Endothelial cell of umbilical vein (primary cell): ENCODE data around the gene TRIM37. TPM values are rescaled to one million over a fixed set of nuclear protein-coding genes. Genes with fewer than 3 reads are reported as not detected.

Experiments
- BruUV-seq: library from RNA; stranded (reverse); fragments of 400-500 nt; replicated peaks from 2 replicates; lab custom pipeline; 2021; lab: Mats Ljungman, UMichigan
- CTCF ChIA-PET: fragments of 300-600, 350-600 bp; sonication (Branson Sonifier 250); formaldehyde crosslinking; loops from one replicate; lab custom pipeline; 2021; ENCODE audit warnings: antibody characterized with exemption, inconsistent platforms; lab: Charles Lee
- POLR2A ChIA-PET: fragments of 300-600, 350-600 bp; sonication (Branson Sonifier 250); formaldehyde crosslinking; loops from one replicate; lab custom pipeline; 2021; ENCODE audit warnings: antibody characterized with exemption, inconsistent platforms; lab: Charles Lee
- DNase-seq: peaks from one replicate; pipeline ENCODE4 v3.0.0-alpha.2; 2011; ENCODE audit warnings: low read depth, low spot score
- FAIRE-seq: peaks from 2 replicates; lab custom pipeline; 2011; peaks lifted over from hg19 to GRCh38; lab: Jason Lieb, UNC
- H2AFZ ChIP-seq: 2 replicates; pipeline ENCODE4 v1.6.0; 2012; ENCODE audit warnings: low read depth, low read length, control low read depth, inconsistent platforms
- H3K27ac ChIP-seq: 2 replicates; pipeline ENCODE4 v1.5.1; 2011; ENCODE audit warnings: low read depth, mild to moderate bottlenecking, control low read depth, low read length, moderate library complexity; ENCODE audit not compliant: insufficient read depth
- H3K27me3 ChIP-seq, 2 experiments: 2 replicates each; pipeline versions ENCODE4 v1.6.0 to v1.6.1; 2011; ENCODE audit warnings: low read length in 2 of 2, mixed read lengths in 1 of 2; ENCODE audit not compliant: control insufficient read depth in 2 of 2, insufficient read depth in 2 of 2
- H3K36me3 ChIP-seq, 2 experiments: 2 replicates in 1 of 2; 3 replicates in 1 of 2; pipeline ENCODE4 v1.5.1; 2011; ENCODE audit warnings: low read length in 2 of 2, mild to moderate bottlenecking in 1 of 2, moderate library complexity in 1 of 2; ENCODE audit not compliant: control insufficient read depth in 2 of 2, insufficient read depth in 2 of 2; ENCODE audit errors: extremely low read depth in 1 of 2
- H3K4me1 ChIP-seq: 3 replicates; pipeline ENCODE4 v1.5.1; 2011; ENCODE audit warnings: mild to moderate bottlenecking, low read length; ENCODE audit not compliant: control insufficient read depth, insufficient read depth; ENCODE audit errors: extremely low read depth
- H3K4me2 ChIP-seq: 2 replicates; pipeline ENCODE4 v1.6.1; 2011; ENCODE audit warnings: low read length, control low read depth, mixed read lengths; ENCODE audit not compliant: insufficient read depth
- H3K4me3 ChIP-seq, 3 experiments: fragments of 200-600 bp in 1 of 3; sonication (generic), shearing (Covaris generic) in 1 of 3; replicated peaks in 1 of 3; 2 replicates each; pipeline ENCODE4 v1.5.1; 2011 to 2016; ENCODE audit warnings: control low read depth in 3 of 3, low read length in 3 of 3, mild to moderate bottlenecking in 2 of 3, inconsistent platforms in 1 of 3, low read depth in 1 of 3, moderate library complexity in 1 of 3; ENCODE audit not compliant: insufficient read depth in 1 of 3
- H3K79me2 ChIP-seq: 2 replicates; pipeline ENCODE4 v1.6.0; 2012; ENCODE audit warnings: low read length, inconsistent platforms; ENCODE audit not compliant: control insufficient read depth, insufficient read depth
- H3K9ac ChIP-seq: replicated peaks from 2 replicates; pipeline ENCODE3; 2011; ENCODE audit warnings: low read length, control low read depth; ENCODE audit not compliant: insufficient read depth; ENCODE audit errors: extremely low read depth
- H3K9me1 ChIP-seq: replicated peaks from 3 replicates; pipeline ENCODE4 v1.6.0; 2011; ENCODE audit warnings: mild to moderate bottlenecking, low read length; ENCODE audit not compliant: control insufficient read depth, insufficient read depth; ENCODE audit errors: extremely low read depth
- H3K9me3 ChIP-seq: replicated peaks from 2 replicates; pipeline ENCODE4 v1.5.1; 2012; ENCODE audit warnings: low read length, inconsistent platforms; ENCODE audit not compliant: control insufficient read depth, insufficient read depth
- H4K20me1 ChIP-seq: replicated peaks from 2 replicates; pipeline ENCODE3; 2011; ENCODE audit warnings: mild to moderate bottlenecking, low read length; ENCODE audit not compliant: control insufficient read depth, insufficient read depth; ENCODE audit errors: extremely low read depth
- EZH2 ChIP-seq: IDR thresholded peaks from 2 replicates; pipeline ENCODE4 v1.6.1; 2012; ENCODE audit warnings: borderline replicate concordance, low read depth, mild to moderate bottlenecking, moderate library complexity, low read length, inconsistent platforms; ENCODE audit not compliant: severe bottlenecking
- FOS ChIP-seq: IDR thresholded peaks from 2 replicates; pipeline ENCODE4 v1.6.1; 2011; ENCODE audit warnings: mild to moderate bottlenecking, low read length, moderate library complexity, borderline replicate concordance; ENCODE audit not compliant: insufficient read depth
- dilution Hi-C: fragments of 300-500 bp; cut with MboI; formaldehyde crosslinking; loops from one replicate; pipeline ENCODE4 v1.15.0; 2019; ENCODE audit warnings: low sequenced_read_pairs; ENCODE audit not compliant: extremely low pct_ligation_motif_present
- intact Hi-C: fragments of 100-400 bp; cut with micrococcal nuclease; formaldehyde crosslinking; loops from one replicate; pipeline ENCODE4 v1.10.0; 2022
- polyA plus RNA-seq, 4 experiments: library from polyadenylated mRNA; depleted of rRNA in 3 of 4; stranded (reverse) in 3 of 4; unstranded in 1 of 4; fragments of >200 nt; gene quantifications; 2 replicates each; pipeline versions ENCODE4 v1.2.1 to v1.2.3, GENCODE V29; 2011 to 2012; ENCODE audit warnings: missing spikeins in 1 of 4
- total RNA-seq: library from RNA; stranded (reverse); gene quantifications from 2 replicates; pipeline ENCODE4 v1.2.3, GENCODE V29; 2021
- TF ChIP-seq, protein P1 (sequence below): IDR thresholded peaks from 2 replicates; pipeline ENCODE4 v1.6.1; 2011; ENCODE audit not compliant: insufficient read depth, insufficient read length

Gene TRIM37
- total and polyA plus RNA-seq, 2 donors (not counting 3 experiments of a cell fraction or from before 2014, with no cell fraction given) = 18.8 to 41.9 TPM

DNA sequence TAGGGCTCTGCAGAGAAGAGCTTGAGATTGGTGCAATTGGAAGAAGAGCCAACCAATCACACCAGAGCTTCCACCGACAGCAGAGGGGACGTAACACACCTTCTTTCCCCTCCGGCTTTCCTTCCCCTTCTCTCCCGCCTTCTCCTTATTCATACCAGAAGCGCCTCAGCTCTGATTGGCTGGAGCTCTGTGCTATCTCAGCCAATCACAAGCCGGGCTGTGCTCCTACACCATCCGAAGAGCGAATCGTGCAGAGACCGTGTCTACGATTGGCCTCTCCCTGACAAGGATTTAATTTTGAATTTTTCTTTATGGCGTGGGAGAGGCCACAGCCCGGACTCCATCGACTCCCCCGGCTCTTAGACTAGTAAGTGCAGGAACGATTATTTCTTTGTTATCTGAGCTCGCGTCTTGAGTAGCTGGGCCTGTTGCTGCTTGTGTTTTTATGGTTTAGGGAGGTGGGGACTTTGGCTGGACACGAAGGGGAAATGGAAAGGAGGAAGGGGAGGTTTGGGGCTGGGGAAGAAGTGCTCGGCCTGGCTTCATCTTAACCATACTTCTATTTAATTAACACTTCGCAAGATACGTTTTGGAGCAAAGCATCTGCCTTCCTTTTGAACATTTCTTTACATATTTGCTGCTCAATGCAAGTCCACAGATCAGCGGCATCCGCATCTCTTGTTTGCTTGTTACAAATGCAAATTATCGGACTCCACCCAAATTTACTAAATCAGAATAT, 48.9 kb upstream of the TRIM37 start, which contains the start of gene PRR11:
Gene PRR11, plus strand, starts transcription at position 308 of the 739 bp plus-strand sequence. CDS start 14,007 bp downstream, outside the sequence.
- Histone ChIP-seq H3K27ac (peak within 1 kb of the TSS; percentile 79), H3K4me1 (peaks cover 51% of the 10 kb centered on the region), H3K9ac (peak within 1 kb of the TSS; percentile 96), H3K27me3 (no peaks in the 10 kb centered on the region), H3K79me2 (peaks cover 90% of the 10 kb centered on the region), H3K9me1 (no peaks in the 10 kb centered on the region), H3K36me3 (no peaks in the 10 kb centered on the region), H3K4me2 (peak within 1 kb of the TSS; percentile 96), H4K20me1 (no peaks in the 10 kb centered on the region), H3K9me3 (no peaks in the 10 kb centered on the region), H2AFZ (peak within 1 kb of the TSS; percentile 36), H3K4me3 (peak within 1 kb of the TSS; percentile 67 to 97 (median 93))
- CTCF ChIA-PET = interaction anchor here (0.8 to 2.3 kb wide), 3 partner anchors 8 to 11 kb away, joined by 4 to 9 read pairs (median 8); no protein-coding TSS in a partner anchor
- TF ChIP-seq EZH2 = no peak
- TF ChIP-seq, protein P1, sequence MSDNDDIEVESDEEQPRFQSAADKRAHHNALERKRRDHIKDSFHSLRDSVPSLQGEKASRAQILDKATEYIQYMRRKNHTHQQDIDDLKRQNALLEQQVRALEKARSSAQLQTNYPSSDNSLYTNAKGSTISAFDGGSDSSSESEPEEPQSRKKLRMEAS = peak; percentile 38
- intact Hi-C loops (loop anchor here (1.0 to 10.0 kb wide), 5 partner anchors 49 to 638 kb away; partner anchors contain the start of genes CLTC, PTRH2, TRIM37 and VMP1), dilution Hi-C loops (no loop called here)
- POLR2A ChIA-PET = interaction anchor here (0.6 to 1.6 kb wide), 5 partner anchors 20 to 1414 kb away, joined by 3 to 9 read pairs (median 3); partner anchors contain the start of gene TRIM37
- FAIRE-seq (no peak), DNase-seq (peak; percentile 100)
- BruUV-seq = TSS peak; percentile 70

GRCh38 chr17:59154721-59155438, 48.2 kb upstream of the TRIM37 start, which contains the start of gene SKA2:
SKA2 (minus strand) TSS chr17:59155186; CDS start chr17:59155163, 23 bp downstream.
- H3K4me3 ChIP-seq = peak within 1 kb of the TSS; percentile 67 to 97 (median 93)
- dilution Hi-C loops (no loop called here), intact Hi-C loops (loop anchor here (1.0 to 10.0 kb wide), 6 partner anchors 49 to 638 kb away; partner anchors contain the start of genes CLTC, PTRH2, TRIM37 and VMP1)
- BruUV-seq = TSS peak; percentile 41
- peaks cover 45% of the 10 kb centered on the region for H3K4me1 ChIP-seq
- H3K9ac ChIP-seq = peak within 1 kb of the TSS; percentile 96
- H3K27me3 ChIP-seq = no peaks in the 10 kb centered on the region
- DNase-seq (no peak), FAIRE-seq (peak; percentile 100)
- no peaks in the 10 kb centered on the region for H3K36me3 ChIP-seq
- no peaks in the 10 kb centered on the region for H3K9me1 ChIP-seq
- TF ChIP-seq EZH2 = peak; percentile 69
- TF ChIP-seq, protein P1 = peak; percentile 28
- no peak for TF ChIP-seq FOS
- CTCF ChIA-PET = interaction anchor here (0.8 to 2.3 kb wide), 6 partner anchors 9 to 48 kb away, joined by 3 to 9 read pairs (median 6); partner anchors contain the start of gene TRIM37
- peaks cover 89% of the 10 kb centered on the region for H3K79me2 ChIP-seq
- H2AFZ ChIP-seq = peak within 1 kb of the TSS; percentile 36
- peak within 1 kb of the TSS; percentile 79 for H3K27ac ChIP-seq
- no peaks in the 10 kb centered on the region for H4K20me1 ChIP-seq
- peak within 1 kb of the TSS; percentile 96 for H3K4me2 ChIP-seq
- H3K9me3 ChIP-seq = no peaks in the 10 kb centered on the region
- POLR2A ChIA-PET = interaction anchor here (0.6 to 1.6 kb wide), 4 partner anchors 48 to 1415 kb away, joined by 3 to 9 read pairs (median 4); partner anchors contain the start of gene TRIM37
